GM10266 (cell line): ENCODE data around the gene UTF1.
"Not testable (repeated sequence)": the region's sequence is repeated elsewhere in the genome, so short reads cannot be mapped to it uniquely, and the experiment has no call there.

ENCODE experiments used
- DNase-seq: peaks from one replicate; pipeline ENCODE4 v3.0.0; 2012; ENCODE audit errors: extremely low spot score
- CTCF ChIP-seq: IDR thresholded peaks from 2 replicates; pipeline ENCODE4 v1.5.1; 2012; ENCODE audit warnings: mild to moderate bottlenecking, low read depth; ENCODE audit not compliant: control insufficient read depth, insufficient read depth; ENCODE audit errors: missing control alignments

Gene UTF1

DNA sequence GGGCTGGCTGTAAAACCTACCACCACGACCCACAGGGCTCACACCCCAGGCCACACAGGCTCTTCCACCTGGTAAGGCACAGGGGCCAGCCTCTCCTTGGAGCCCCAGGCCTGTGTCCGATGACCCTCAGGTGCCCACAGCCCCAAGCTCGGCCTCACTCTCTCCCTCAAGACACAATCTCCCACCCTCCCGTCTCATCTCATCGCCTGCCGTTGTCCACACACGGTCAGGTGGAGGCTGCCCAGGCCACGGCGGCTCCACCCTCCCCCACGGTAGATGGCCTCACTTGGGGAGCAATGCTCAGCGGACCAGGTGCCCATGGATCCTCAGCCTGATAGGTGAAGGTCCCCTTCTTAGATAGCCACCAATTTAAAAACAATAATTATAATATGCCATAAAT is 8.7 kb upstream of the UTF1 start:
- TF ChIP-seq CTCF = no peak

DNA sequence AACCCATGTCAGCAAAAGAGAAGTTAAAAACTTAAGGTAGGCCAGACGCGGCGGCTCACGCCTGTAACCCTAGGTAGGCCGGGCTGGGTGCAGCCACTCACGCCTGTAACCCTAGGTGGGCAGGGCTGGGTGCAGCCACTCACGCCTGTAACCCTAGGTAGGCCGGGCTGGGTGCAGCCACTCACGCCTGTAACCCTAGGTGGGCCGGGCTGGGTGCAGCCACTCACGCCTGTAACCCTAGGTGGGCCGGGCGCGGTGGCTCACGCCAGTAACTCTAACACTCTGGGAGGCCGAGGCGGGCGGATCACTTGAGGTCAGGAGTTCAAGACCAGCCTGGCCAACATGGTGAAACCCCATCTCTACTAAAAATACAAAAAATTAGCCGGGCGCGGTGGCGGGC is 8.3 kb upstream of the UTF1 start:
- DNase-seq = not testable (repeated sequence)

More for the DNA sequence above, 8.7 kb upstream of the UTF1 start:
- no peak for DNase-seq

- DNase-seq = no peak
Observed at GRCh38 chr10:133224076-133224475, 5.9 kb upstream of the UTF1 start.

GRCh38 chr10:133224756-133225372 is 5.2 kb upstream of the UTF1 start:
- no peak for DNase-seq
- no peak for TF ChIP-seq CTCF

More at GRCh38 chr10:133224076-133224475, 5.9 kb upstream of the UTF1 start:
- no peak for TF ChIP-seq CTCF

DNA sequence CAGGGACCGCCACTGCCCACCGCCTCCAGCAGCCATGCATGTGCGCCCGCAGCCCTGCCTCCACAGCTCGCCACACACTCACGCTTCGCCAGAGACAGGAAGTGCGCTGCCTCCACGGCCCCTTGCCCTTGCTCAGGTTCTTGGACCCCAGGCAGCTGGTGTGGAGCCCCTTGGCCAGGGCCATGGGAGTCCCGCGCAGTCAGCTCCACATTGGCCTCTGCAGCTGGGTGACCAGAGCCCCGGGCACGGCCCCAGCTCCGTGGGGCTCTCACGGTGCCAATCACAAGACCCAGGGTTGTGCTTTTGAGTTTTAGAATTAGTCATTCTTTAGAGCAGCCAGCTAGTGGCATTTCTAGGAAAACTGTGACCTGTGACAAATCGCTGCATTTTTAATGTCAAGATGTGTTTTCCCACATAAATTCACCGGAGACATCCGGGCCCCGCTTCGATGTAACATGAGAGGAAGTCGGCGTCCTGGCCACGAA is 4.3 kb upstream of the UTF1 start:
- no peak for DNase-seq
- TF ChIP-seq CTCF = no peak

DNA sequence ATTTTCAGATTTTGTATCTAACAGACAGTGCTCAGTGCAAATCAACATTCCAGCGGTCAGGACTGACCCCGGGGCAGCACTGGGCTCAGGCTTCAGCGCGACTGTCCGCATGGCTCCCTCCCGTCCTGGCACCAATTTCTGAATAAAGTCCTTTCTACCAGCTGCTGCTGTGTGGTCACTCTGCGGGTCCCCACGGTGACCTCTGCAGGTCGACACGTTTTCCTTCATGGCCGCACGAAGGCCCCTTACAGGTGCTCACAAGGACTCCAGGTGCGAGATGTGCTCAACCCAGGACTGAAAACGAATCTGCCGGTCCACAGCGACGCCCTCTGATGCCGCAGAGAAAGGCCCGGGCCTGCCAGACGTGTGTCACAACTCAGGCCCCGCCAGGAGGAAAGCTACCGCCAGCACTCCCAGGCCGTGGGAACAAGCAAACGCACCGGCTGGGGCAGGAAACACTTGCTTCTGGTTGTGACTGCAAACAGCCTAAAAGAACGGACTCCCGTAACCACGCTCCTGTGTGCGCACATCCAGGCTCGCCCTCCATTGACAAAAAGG is 3.7 kb upstream of the UTF1 start:
- no peak for TF ChIP-seq CTCF
- DNase-seq = no peak

- TF ChIP-seq CTCF = no peak
Observed at GRCh38 chr10:133227256-133227655, 2.8 kb upstream of the UTF1 start.

More at GRCh38 chr10:133227256-133227655, 2.8 kb upstream of the UTF1 start:
- no peak for DNase-seq
